HUES64 (cell line): Measurements from ENCODE around the gene RPS14.
A peak's percentile ranks its signal among the peaks of the same experiment; 100 is the strongest.
"Not testable (repeated sequence)": the region's sequence is repeated elsewhere in the genome, so short reads cannot be mapped to it uniquely, and the experiment has no call there.

Source experiments
- H3K27ac ChIP-seq: 2 replicates; pipeline ENCODE4 v1.7.0; 2013; ENCODE audit warnings: low read depth, low read length, inconsistent platforms
- H3K27me3 ChIP-seq: 2 replicates; pipeline ENCODE4 v1.6.1; 2013; ENCODE audit warnings: mild to moderate bottlenecking, low read length; ENCODE audit not compliant: insufficient read depth
- H3K36me3 ChIP-seq: 2 replicates; pipeline ENCODE4 v1.6.1; 2013; ENCODE audit warnings: mild to moderate bottlenecking, low read length; ENCODE audit not compliant: insufficient read depth
- H3K4me1 ChIP-seq: 2 replicates; pipeline ENCODE4 v1.6.1; 2013; ENCODE audit warnings: mild to moderate bottlenecking, low read length, moderate library complexity; ENCODE audit not compliant: insufficient read depth
- H3K4me3 ChIP-seq: 2 replicates; pipeline ENCODE4 v1.5.1; 2013; ENCODE audit warnings: mild to moderate bottlenecking, low read length, moderate library complexity
- H3K9ac ChIP-seq: 2 replicates; pipeline ENCODE4 v1.6.1; 2013; ENCODE audit warnings: mild to moderate bottlenecking, low read depth, low read length
- H3K9me3 ChIP-seq: 2 replicates; pipeline ENCODE4 v1.6.1; 2013; ENCODE audit warnings: low read depth, low read length; ENCODE audit not compliant: insufficient read depth
- WGBS: fragments of 150-250, 120-280 bp; methylation state at CpG from one replicate; pipeline ENCODE4 v1.1.7; 2013; ENCODE audit warnings: missing lambda C conversion rate; 5-methylcytosine and 5-hydroxymethylcytosine counted together

Gene RPS14

DNA sequence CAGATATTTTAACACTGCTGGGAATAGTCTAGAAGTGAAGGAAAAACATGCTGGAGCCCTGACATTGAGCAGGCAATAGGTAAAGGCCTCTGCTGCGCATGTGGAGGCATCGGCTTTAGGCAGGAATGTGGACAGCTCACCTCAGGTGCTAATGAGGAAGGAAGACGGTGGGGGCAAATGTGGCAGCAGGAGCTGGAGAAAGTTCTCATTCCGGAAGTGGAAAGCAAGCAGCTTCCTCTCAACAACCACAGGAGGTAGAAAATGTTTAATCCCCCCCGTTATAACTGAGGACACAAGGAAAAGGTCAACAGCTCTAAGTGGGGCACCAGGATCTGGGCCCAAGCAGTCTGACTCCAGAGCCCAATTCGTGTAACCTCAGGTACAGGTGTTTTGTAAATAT, 7.6 kb upstream of the RPS14 start:
- H3K27ac ChIP-seq: no peak overlapping the region
- 59% methylated on average over 6 of the region's 6 CpGs for WGBS
- no peaks in the 10 kb centered on the region for H3K27me3 ChIP-seq
- H3K36me3 ChIP-seq: no peaks in the 10 kb centered on the region
- no peak overlapping the region for H3K4me3 ChIP-seq
- no peak overlapping the region for H3K9ac ChIP-seq
- H3K9me3 ChIP-seq: no peaks in the 10 kb centered on the region
- peaks cover 20% of the 10 kb centered on the region for H3K4me1 ChIP-seq

GRCh38 chr5:150454492-150455229, 5.1 kb upstream of the RPS14 start:
- Histone ChIP-seq H3K9me3 (no peaks in the 10 kb centered on the region), H3K4me1 (peaks cover 7% of the 10 kb centered on the region; the same call in 1 of the 2 replicates), H3K4me3 (no peak overlapping the region), H3K27ac (no peak overlapping the region), H3K27me3 (no peaks in the 10 kb centered on the region), H3K9ac (no peak overlapping the region), H3K36me3 (no peaks in the 10 kb centered on the region)
- 93% methylated on average over 7 of the region's 9 CpGs for WGBS

GRCh38 chr5:150454027-150454426, 4.5 kb upstream of the RPS14 start:
- H3K4me1 ChIP-seq, H3K9ac ChIP-seq, H3K4me3 ChIP-seq, H3K27me3 ChIP-seq, H3K36me3 ChIP-seq, H3K9me3 ChIP-seq: not testable (repeated sequence)
- peak overlapping the region; percentile 57; the same call in 1 of the 2 replicates for H3K27ac ChIP-seq
- 85% methylated on average over 6 of the region's 8 CpGs for WGBS

GRCh38 chr5:150452914-150453313, 3.4 kb upstream of the RPS14 start:
- Histone ChIP-seq H3K27me3 (no peaks in the 10 kb centered on the region), H3K4me3 (no peak overlapping the region), H3K27ac (no peak overlapping the region), H3K9me3 (no peaks in the 10 kb centered on the region), H3K4me1 (peaks cover 12% of the 10 kb centered on the region; the same call in 1 of the 2 replicates), H3K36me3 (peaks cover 12% of the 10 kb centered on the region), H3K9ac (no peak overlapping the region)
- WGBS: 98% methylated on average over 4 of the region's 4 CpGs

GRCh38 chr5:150451594-150451993, 2.1 kb upstream of the RPS14 start:
- WGBS: 100% methylated on average over 1 of the region's 1 CpG
- H3K4me1 ChIP-seq: peaks cover 13% of the 10 kb centered on the region; the same call in 1 of the 2 replicates
- H3K36me3 ChIP-seq: peaks cover 26% of the 10 kb centered on the region
- H3K27me3 ChIP-seq: no peaks in the 10 kb centered on the region
- no peak overlapping the region for H3K9ac ChIP-seq
- H3K4me3 ChIP-seq: no peak overlapping the region
- H3K27ac ChIP-seq: no peak overlapping the region
- no peaks in the 10 kb centered on the region for H3K9me3 ChIP-seq

DNA sequence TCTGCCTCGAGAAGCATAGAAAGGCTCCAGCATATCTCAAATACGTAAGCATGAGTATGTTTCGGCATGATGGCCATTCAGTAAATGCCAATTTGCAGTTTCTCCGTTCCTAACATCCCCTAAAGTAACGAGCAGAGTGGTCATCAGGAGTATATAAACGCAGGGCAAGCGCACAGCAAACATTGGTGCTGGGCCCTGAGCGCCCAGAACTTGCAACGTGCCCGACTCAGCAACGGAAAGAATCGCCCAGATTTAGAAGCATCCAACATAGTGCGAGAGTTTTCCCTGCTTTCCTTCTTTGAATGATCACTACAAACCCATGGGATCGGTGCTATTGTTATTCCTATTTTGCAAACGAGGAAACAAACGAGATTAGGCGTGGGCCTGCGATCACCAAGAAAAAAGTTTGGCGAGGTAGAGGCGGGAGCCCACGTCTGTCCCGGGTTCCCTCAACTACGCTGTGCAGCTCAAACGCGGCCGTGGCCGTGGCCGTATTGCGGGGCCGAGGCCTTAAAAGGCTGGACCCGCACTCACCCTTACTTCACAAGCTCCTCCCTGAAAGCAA, 505 bp downstream of the RPS14 start:
- Histone ChIP-seq H3K9ac (peak overlapping the region; percentile 99), H3K27me3 (no peaks in the 10 kb centered on the region), H3K4me1 (peaks cover 7% of the 10 kb centered on the region; the same call in 1 of the 2 replicates), H3K27ac (peak overlapping the region; percentile 93), H3K9me3 (no peaks in the 10 kb centered on the region), H3K36me3 (peaks cover 51% of the 10 kb centered on the region), H3K4me3 (peak overlapping the region; percentile 91)
- under 1% methylated on average over 31 of the region's 31 CpGs for WGBS

DNA sequence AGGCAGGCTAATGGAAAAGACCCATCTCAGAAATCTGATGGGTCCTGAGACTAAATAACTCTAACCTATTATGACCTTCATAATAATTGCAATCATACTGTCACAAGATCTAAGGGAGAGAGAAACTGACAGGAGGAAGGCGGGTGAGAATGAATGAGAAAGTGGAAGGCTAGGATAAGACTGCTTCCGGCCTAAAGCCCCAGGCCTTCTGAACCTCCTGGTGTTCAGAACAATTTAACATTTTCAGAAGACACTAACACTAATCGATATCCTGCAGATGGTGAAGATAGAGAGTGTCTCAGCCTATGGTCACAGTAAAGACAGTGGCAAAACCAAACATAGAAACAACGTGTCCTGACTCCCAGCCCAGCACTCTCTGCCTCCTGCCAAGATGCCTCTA, 1.2 kb downstream of the RPS14 start:
- WGBS: 33% methylated on average over 4 of the region's 4 CpGs
- Histone ChIP-seq H3K27ac (peak overlapping the region; percentile 93), H3K9me3 (no peaks in the 10 kb centered on the region), H3K4me1 (0 out of 2 replicates have a peak, but pooled peaks cover 7% of the 10 kb centered on the region), H3K9ac (peak overlapping the region; percentile 99), H3K27me3 (no peaks in the 10 kb centered on the region), H3K36me3 (peaks cover 58% of the 10 kb centered on the region), H3K4me3 (peak overlapping the region; percentile 91)

DNA sequence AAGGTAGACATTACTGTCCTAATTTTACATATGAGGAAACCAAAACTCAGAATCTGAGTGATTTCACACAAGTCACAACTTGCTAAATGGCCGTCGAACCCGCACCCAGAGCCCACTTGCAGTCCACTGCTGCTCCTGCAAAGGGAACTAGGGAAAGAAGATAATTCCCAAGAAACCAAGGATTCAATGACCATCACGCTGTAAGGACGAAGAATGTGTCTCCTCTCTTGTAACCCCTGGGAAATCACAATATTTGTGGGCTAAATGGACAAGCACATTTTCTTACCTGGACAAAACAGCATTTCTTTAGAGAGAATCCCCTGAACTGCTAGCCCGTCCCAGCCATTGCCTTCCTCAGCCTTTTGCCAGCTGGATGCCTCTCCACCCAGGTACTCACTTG, 2.4 kb downstream of the RPS14 start:
- Histone ChIP-seq H3K9ac (peak overlapping the region; percentile 99; the same call in 1 of the 2 replicates), H3K9me3 (no peaks in the 10 kb centered on the region), H3K27ac (peak overlapping the region; percentile 24; the same call in 1 of the 2 replicates), H3K27me3 (no peaks in the 10 kb centered on the region), H3K36me3 (peaks cover 65% of the 10 kb centered on the region), H3K4me3 (peak overlapping the region; percentile 91; the same call in 1 of the 2 replicates), H3K4me1 (0 out of 2 replicates have a peak, but pooled peaks cover 7% of the 10 kb centered on the region)
- 97% methylated on average over 6 of the region's 6 CpGs for WGBS

GRCh38 chr5:150446583-150446982, 3.0 kb downstream of the RPS14 start:
- 95% methylated on average over 6 of the region's 6 CpGs for WGBS
- Histone ChIP-seq H3K9ac (peak overlapping the region; percentile 99), H3K27ac (peak overlapping the region; percentile 24; the same call in 1 of the 2 replicates), H3K4me1 (peaks cover 10% of the 10 kb centered on the region; the same call in 1 of the 2 replicates), H3K4me3 (no peak overlapping the region; the same call in 1 of the 2 replicates), H3K36me3 (peaks cover 65% of the 10 kb centered on the region), H3K27me3 (no peaks in the 10 kb centered on the region), H3K9me3 (no peaks in the 10 kb centered on the region)

DNA sequence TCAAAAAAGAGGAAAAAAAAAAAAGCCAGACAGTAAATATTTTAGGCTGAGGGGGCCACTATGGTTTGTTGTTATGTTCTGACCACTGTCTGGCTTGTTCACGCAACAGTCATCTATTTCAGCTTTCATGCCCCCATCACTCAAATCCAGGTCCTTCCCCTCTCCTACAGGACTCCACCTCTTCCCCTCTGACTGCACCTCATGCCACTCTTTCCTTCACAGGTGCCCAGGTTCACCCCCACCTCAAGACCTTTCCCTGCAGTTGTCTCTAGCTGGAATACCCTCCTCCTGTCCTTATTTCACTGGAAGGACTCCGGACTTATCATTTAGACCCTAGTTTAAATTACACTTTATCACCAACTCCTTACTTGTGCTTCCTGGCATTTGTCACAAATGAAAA, 3.5 kb downstream of the RPS14 start:
- 92% methylated on average over 2 of the region's 2 CpGs for WGBS
- peaks cover 10% of the 10 kb centered on the region; the same call in 1 of the 2 replicates for H3K4me1 ChIP-seq
- H3K9ac ChIP-seq: peak overlapping the region; percentile 99; the same call in 1 of the 2 replicates
- peaks cover 65% of the 10 kb centered on the region for H3K36me3 ChIP-seq
- H3K9me3 ChIP-seq: no peaks in the 10 kb centered on the region
- no peaks in the 10 kb centered on the region for H3K27me3 ChIP-seq
- no peak overlapping the region for H3K4me3 ChIP-seq
- no peak overlapping the region for H3K27ac ChIP-seq

DNA sequence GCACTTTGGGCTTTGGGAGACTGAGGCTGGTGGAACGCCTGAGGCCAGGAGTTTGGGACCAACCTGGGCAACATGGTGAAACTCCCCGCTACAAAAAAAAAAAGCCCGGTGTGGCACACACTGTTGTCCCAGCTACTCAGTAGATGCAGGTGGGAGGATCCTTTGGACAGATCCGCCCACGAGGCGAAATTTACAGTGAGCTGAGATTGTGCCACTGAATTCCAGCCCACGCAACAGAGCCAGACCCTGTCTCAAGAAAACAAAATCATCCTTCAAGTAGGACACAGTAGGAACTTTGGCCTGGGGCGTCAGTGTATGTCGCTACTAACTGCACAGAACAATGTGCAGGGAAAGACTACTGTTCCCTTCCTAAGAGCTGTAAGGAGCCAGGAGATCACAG, 4.8 kb downstream of the RPS14 start:
- Histone ChIP-seq H3K4me3 (no peak overlapping the region), H3K4me1 (peaks cover 10% of the 10 kb centered on the region; the same call in 1 of the 2 replicates), H3K27me3 (no peaks in the 10 kb centered on the region), H3K27ac (no peak overlapping the region), H3K9me3 (no peaks in the 10 kb centered on the region), H3K36me3 (peaks cover 65% of the 10 kb centered on the region), H3K9ac (no peak overlapping the region)
- 97% methylated on average over 9 of the region's 9 CpGs for WGBS
